Muscle of back (tissue), 11 donors: Measurements from ENCODE around the gene KIT. TPM values are rescaled to one million over a fixed set of nuclear protein-coding genes. Genes with fewer than 3 reads are reported as not detected.

Experiments used
- DNase-seq, 3 donors: peaks; one replicate each; pipeline versions ENCODE4 v3.0.0 to v3.0.0-alpha.2; 2013
- polyA plus RNA-seq, 10 donors: library from polyadenylated mRNA; unstranded; fragments of 120-200 nt; gene quantifications; one replicate each; pipeline ENCODE4 v1.2.1, GENCODE V29; 2013; ENCODE audit not compliant: insufficient read length in 10 of 10

Gene KIT
- polyA plus RNA-seq, 10 donors: 7.1 to 13.7 (median 11.7) TPM

GRCh38 chr4:54659749-54660535 lies 2.2 kb downstream of the KIT start:
- no peak for DNase-seq

GRCh38 chr4:54660591-54660990 lies 2.8 kb downstream of the KIT start:
- no peak for DNase-seq

GRCh38 chr4:54661169-54661568 lies 3.4 kb downstream of the KIT start:
- DNase-seq: peak in 2 of 3 donors; percentile 36 to 43

- DNase-seq: peak in 2 of 3 donors; percentile 35 to 86
Measured at GRCh38 chr4:54661686-54662085, 3.9 kb downstream of the KIT start.

- DNase-seq: no peak
Measured at GRCh38 chr4:54662123-54662522, 4.4 kb downstream of the KIT start.

GRCh38 chr4:54662901-54663585 lies 5.3 kb downstream of the KIT start:
- no peak for DNase-seq

GRCh38 chr4:54664400-54664799 lies 6.6 kb downstream of the KIT start:
- DNase-seq: no peak

GRCh38 chr4:54668014-54668611 lies 10.4 kb downstream of the KIT start:
- DNase-seq: no peak

GRCh38 chr4:54669831-54670230 lies 12.1 kb downstream of the KIT start:
- no peak for DNase-seq

GRCh38 chr4:54675721-54676461 lies 18.1 kb downstream of the KIT start:
- DNase-seq: no peak

- DNase-seq: no peak
Measured at GRCh38 chr4:54676658-54677057, 18.9 kb downstream of the KIT start.

- no peak for DNase-seq
Measured at GRCh38 chr4:54677416-54677815, 19.7 kb downstream of the KIT start.

- no peak for DNase-seq
Measured at GRCh38 chr4:54677853-54678650, 20.3 kb downstream of the KIT start.

GRCh38 chr4:54678826-54679225 lies 21.1 kb downstream of the KIT start:
- DNase-seq: no peak

GRCh38 chr4:54679813-54680212 lies 22.1 kb downstream of the KIT start:
- DNase-seq: no peak

- no peak for DNase-seq
Measured at GRCh38 chr4:54683616-54684346, 26.0 kb downstream of the KIT start.

GRCh38 chr4:54685810-54686209 lies 28.1 kb downstream of the KIT start:
- no peak for DNase-seq

- peak in 1 of 3 donors; percentile 61 for DNase-seq
Measured at GRCh38 chr4:54687887-54688841, 30.4 kb downstream of the KIT start.

GRCh38 chr4:54695337-54695736 lies 37.6 kb downstream of the KIT start:
- peak in 1 of 3 donors; percentile 37 for DNase-seq
